Osteoblast (primary cell): ENCODE data around the gene SRP19. TPM values are rescaled to one million over a fixed set of nuclear protein-coding genes. Genes with fewer than 3 reads are reported as not detected.

Source experiments
- DNase-seq: peaks from one replicate; pipeline ENCODE4 v3.0.0; 2011; ENCODE audit warnings: low spot score, mixed read lengths; ENCODE audit not compliant: insufficient read length; ENCODE audit errors: missing footprints
- H2AFZ ChIP-seq: 2 replicates; pipeline ENCODE4 v1.6.0; 2011; ENCODE audit warnings: mild to moderate bottlenecking, low read length
- H3K27ac ChIP-seq: 2 replicates; pipeline ENCODE4 v1.5.1; 2011; ENCODE audit warnings: mild to moderate bottlenecking, low read depth, low read length, moderate library complexity
- H3K27me3 ChIP-seq: 2 replicates; pipeline ENCODE4 v1.6.0; 2012; ENCODE audit warnings: mild to moderate bottlenecking, control low read depth, inconsistent platforms, low read length, moderate library complexity; ENCODE audit not compliant: insufficient read depth
- H3K36me3 ChIP-seq: 2 replicates; pipeline ENCODE4 v1.5.1; 2011; ENCODE audit warnings: mild to moderate bottlenecking, low read length, control low read depth, moderate library complexity; ENCODE audit not compliant: insufficient read depth
- H3K4me1 ChIP-seq: 2 replicates; pipeline ENCODE4 v1.5.1; 2011; ENCODE audit warnings: mild to moderate bottlenecking, low read length, control low read depth, moderate library complexity; ENCODE audit not compliant: insufficient read depth
- H3K4me2 ChIP-seq: 2 replicates; pipeline ENCODE4 v1.6.0; 2011; ENCODE audit warnings: mild to moderate bottlenecking, low read length; ENCODE audit not compliant: insufficient read depth
- H3K4me3 ChIP-seq: fragments of 200-600 bp; sonication (generic); 3 replicates; pipeline ENCODE4 v1.5.1; 2012; ENCODE audit warnings: mild to moderate bottlenecking, low read length, inconsistent platforms; ENCODE audit not compliant: insufficient read depth
- H3K79me2 ChIP-seq: 2 replicates; pipeline ENCODE4 v1.6.0; 2012; ENCODE audit warnings: mild to moderate bottlenecking, low read length, control low read depth, inconsistent platforms; ENCODE audit not compliant: insufficient read depth
- H3K9me3 ChIP-seq: 2 replicates; pipeline ENCODE4 v1.5.1; 2011; ENCODE audit warnings: low read depth, low read length, control low read depth
- H4K20me1 ChIP-seq: 2 replicates; pipeline ENCODE4 v1.6.0; 2012; ENCODE audit warnings: mild to moderate bottlenecking, low read length, control low read depth; ENCODE audit not compliant: insufficient read depth
- total RNA-seq: library from RNA; depleted of rRNA; stranded (reverse); fragments of >200 nt; gene quantifications from 2 replicates; pipeline ENCODE4 v1.2.3, GENCODE V29; 2012
- TF ChIP-seq, protein P1 (sequence below): IDR thresholded peaks from 2 replicates; pipeline ENCODE4 v1.5.1; 2011; ENCODE audit warnings: mild to moderate bottlenecking, low read depth, low read length, moderate library complexity; ENCODE audit errors: extremely low read depth

The SRP19 gene
- total RNA-seq, 1 donor: 59.0 TPM

DNA sequence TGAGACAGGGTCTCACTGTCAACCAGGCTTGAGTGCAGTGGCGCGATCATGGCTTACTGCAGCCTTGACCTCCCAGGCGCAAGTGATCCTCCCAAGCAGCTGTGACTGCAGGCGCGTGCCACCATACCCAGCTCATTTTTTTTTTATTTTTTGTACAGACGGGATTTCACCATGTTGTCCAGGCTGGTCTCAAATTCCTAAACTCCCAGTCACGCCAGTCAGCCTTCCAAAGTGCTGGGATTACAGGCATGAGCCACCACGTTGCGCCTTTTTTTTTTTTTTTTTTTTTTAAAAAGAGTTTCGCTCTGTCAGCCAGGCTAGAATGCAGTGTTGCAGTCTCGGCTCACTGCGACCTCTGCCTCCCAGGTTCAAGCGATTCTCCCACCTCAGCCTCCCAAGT lies 27.1 kb upstream of the SRP19 start:
- no peak overlapping the region for H3K27ac ChIP-seq

DNA sequence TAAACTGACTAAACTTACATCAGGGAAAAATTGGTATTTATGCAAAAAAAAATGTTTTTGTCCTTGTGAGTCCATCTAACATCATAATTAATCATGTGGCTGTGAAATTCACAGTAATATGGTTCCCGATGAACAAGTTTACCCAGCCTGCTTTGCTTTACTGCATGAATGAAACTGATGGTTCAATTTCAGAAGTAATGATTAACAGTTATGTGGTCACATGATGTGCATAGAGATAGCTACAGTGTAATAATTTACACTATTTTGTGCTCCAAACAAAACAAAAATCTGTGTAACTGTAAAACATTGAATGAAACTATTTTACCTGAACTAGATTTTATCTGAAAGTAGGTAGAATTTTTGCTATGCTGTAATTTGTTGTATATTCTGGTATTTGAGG lies 16.6 kb upstream of the SRP19 start:
- Histone ChIP-seq H3K27me3 (no peaks in the 10 kb centered on the region), H3K79me2 (no peaks in the 10 kb centered on the region), H2AFZ (no peak overlapping the region), H3K27ac (no peak overlapping the region), H3K4me2 (no peak overlapping the region), H3K9me3 (no peaks in the 10 kb centered on the region), H3K36me3 (peaks cover 4% of the 10 kb centered on the region), H3K4me1 (no peaks in the 10 kb centered on the region), H4K20me1 (no peaks in the 10 kb centered on the region), H3K4me3 (no peak overlapping the region)
- no peak for DNase-seq
- TF ChIP-seq, protein P1, sequence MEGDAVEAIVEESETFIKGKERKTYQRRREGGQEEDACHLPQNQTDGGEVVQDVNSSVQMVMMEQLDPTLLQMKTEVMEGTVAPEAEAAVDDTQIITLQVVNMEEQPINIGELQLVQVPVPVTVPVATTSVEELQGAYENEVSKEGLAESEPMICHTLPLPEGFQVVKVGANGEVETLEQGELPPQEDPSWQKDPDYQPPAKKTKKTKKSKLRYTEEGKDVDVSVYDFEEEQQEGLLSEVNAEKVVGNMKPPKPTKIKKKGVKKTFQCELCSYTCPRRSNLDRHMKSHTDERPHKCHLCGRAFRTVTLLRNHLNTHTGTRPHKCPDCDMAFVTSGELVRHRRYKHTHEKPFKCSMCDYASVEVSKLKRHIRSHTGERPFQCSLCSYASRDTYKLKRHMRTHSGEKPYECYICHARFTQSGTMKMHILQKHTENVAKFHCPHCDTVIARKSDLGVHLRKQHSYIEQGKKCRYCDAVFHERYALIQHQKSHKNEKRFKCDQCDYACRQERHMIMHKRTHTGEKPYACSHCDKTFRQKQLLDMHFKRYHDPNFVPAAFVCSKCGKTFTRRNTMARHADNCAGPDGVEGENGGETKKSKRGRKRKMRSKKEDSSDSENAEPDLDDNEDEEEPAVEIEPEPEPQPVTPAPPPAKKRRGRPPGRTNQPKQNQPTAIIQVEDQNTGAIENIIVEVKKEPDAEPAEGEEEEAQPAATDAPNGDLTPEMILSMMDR: no peak

More for the DNA sequence above, 27.1 kb upstream of the SRP19 start:
- Histone ChIP-seq H3K4me1 (no peaks in the 10 kb centered on the region), H3K4me3 (no peak overlapping the region), H4K20me1 (no peaks in the 10 kb centered on the region), H3K79me2 (no peaks in the 10 kb centered on the region), H3K4me2 (no peak overlapping the region), H3K9me3 (no peaks in the 10 kb centered on the region), H3K36me3 (peaks cover 27% of the 10 kb centered on the region), H3K27me3 (no peaks in the 10 kb centered on the region), H2AFZ (no peak overlapping the region)
- no peak for DNase-seq
- TF ChIP-seq, protein P1: no peak

DNA sequence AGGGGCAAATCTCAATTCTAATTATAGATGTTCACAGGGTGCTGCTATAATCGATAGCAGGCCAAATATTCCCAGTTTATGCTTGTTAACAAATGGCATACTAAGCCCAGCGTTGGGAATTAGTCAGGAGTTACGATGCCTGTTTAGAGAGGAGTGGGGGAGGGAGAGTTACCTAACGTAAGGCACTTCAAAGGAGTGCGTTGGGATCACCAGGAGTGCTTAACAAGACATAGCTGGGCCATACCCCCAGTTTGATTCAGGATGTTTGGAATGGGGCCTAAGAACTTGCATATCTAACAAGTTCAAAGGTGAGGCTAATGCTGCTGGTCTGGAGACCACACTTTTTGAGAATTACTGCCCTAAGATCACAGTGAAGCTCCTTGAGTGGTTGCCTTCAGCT lies 14.5 kb upstream of the SRP19 start:
- Histone ChIP-seq H3K4me2 (no peak overlapping the region), H3K27me3 (no peaks in the 10 kb centered on the region), H3K36me3 (no peaks in the 10 kb centered on the region), H3K27ac (no peak overlapping the region), H3K4me1 (no peaks in the 10 kb centered on the region), H4K20me1 (no peaks in the 10 kb centered on the region), H3K4me3 (no peak overlapping the region), H3K9me3 (no peaks in the 10 kb centered on the region), H3K79me2 (no peaks in the 10 kb centered on the region), H2AFZ (no peak overlapping the region)
- TF ChIP-seq, protein P1: no peak
- DNase-seq: no peak

DNA sequence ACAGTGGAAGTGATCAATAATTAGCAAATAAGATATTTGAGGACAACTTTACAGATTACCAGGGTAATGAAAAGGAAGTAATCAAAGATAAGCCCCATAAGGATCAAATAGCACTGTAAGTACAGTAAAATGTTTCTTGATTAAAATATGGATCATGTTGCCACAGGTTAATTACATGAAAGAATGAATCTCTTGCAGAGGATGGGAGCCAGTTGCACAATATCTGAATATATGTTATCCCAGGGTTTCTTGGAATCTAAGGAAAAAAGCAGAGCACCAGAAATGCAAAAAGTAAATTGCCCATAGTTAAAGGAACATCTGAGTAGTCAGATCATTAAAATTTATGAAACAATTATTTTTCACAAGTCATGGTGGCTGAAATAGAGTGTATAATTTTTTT lies 13.8 kb upstream of the SRP19 start:
- TF ChIP-seq, protein P1: no peak
- no peak for DNase-seq

More for the DNA sequence above, 13.8 kb upstream of the SRP19 start:
- Histone ChIP-seq H2AFZ (no peak overlapping the region), H3K27me3 (no peaks in the 10 kb centered on the region), H3K79me2 (no peaks in the 10 kb centered on the region), H4K20me1 (no peaks in the 10 kb centered on the region), H3K9me3 (no peaks in the 10 kb centered on the region), H3K4me2 (no peak overlapping the region), H3K4me3 (no peak overlapping the region), H3K4me1 (no peaks in the 10 kb centered on the region), H3K27ac (no peak overlapping the region), H3K36me3 (no peaks in the 10 kb centered on the region)
